IMR-90 (cell line): ENCODE measurements around the gene CACNA2D1. TPM values are rescaled to one million over a fixed set of nuclear protein-coding genes. Genes with fewer than 3 reads are reported as not detected.

Experiments
- ATAC-seq: fragments of 200-7000 bp; cut with Tn5 transposase; 2 replicates; pipeline ENCODE4 v1.9.1; 2020; ENCODE audit warnings: low read depth, mild to moderate bottlenecking, moderate library complexity
- BruUV-seq: library from RNA; stranded (reverse); fragments of 400-500 nt; replicated peaks from 2 replicates; lab custom pipeline; 2021; lab: Mats Ljungman, UMichigan
- CTCF ChIA-PET: fragments of 300-600 bp; formaldehyde crosslinking; extraction: SDS; loops from one replicate; lab custom pipeline; 2021; ENCODE audit warnings: antibody characterized with exemption; lab: Yijun Ruan, JAX
- POLR2A ChIA-PET: fragments of 300-600 bp; sonication (Branson Sonifier 250); formaldehyde crosslinking; loops from one replicate; lab custom pipeline; 2022; ENCODE audit warnings: antibody characterized with exemption; ENCODE audit not compliant: unreplicated experiment; lab: Charles Lee
- DNase-seq: peaks from one replicate; pipeline ENCODE4 v3.0.0; 2013
- H2AFZ ChIP-seq: replicated peaks from 2 replicates; pipeline ENCODE3; 2013; ENCODE audit warnings: low read length, mild to moderate bottlenecking; ENCODE audit not compliant: poor library complexity
- H2AK5ac ChIP-seq: 2 replicates; pipeline ENCODE4 v1.6.1; 2013; ENCODE audit warnings: low read depth, low read length, inconsistent platforms
- H2AK9ac ChIP-seq: replicated peaks from 2 replicates; pipeline ENCODE3; 2013; ENCODE audit warnings: mild to moderate bottlenecking, low read depth, low read length, moderate library complexity; ENCODE audit not compliant: poor library complexity
- H2BK120ac ChIP-seq: 2 replicates; pipeline ENCODE4 v1.6.1; 2013; ENCODE audit warnings: low read depth, low read length, inconsistent platforms
- H2BK15ac ChIP-seq: 3 replicates; pipeline ENCODE4 v1.6.1; 2013; ENCODE audit warnings: low read depth, low read length, inconsistent platforms
- H2BK20ac ChIP-seq: 2 replicates; pipeline ENCODE4 v1.6.1; 2013; ENCODE audit warnings: low read depth, mild to moderate bottlenecking, inconsistent platforms, low read length, moderate library complexity
- H2BK5ac ChIP-seq: 2 replicates; pipeline ENCODE4 v1.6.1; 2013; ENCODE audit warnings: mild to moderate bottlenecking, low read depth, low read length, inconsistent platforms; ENCODE audit not compliant: poor library complexity, severe bottlenecking
- H3K14ac ChIP-seq: replicated peaks from 2 replicates; pipeline ENCODE4 v1.6.1; 2013; ENCODE audit warnings: low read depth, low read length, inconsistent platforms
- H3K18ac ChIP-seq: 2 replicates; pipeline ENCODE4 v1.6.1; 2013; ENCODE audit warnings: low read depth, low read length, control low read depth
- H3K23ac ChIP-seq: 2 replicates; pipeline ENCODE4 v1.6.1; 2013; ENCODE audit warnings: low read depth, low read length, inconsistent platforms
- H3K27ac ChIP-seq: 2 replicates; pipeline ENCODE4 v1.5.1; 2013; ENCODE audit warnings: mild to moderate bottlenecking, control low read depth, low read length; ENCODE audit not compliant: insufficient read depth
- H3K27me3 ChIP-seq: 2 replicates; pipeline ENCODE4 v1.6.1; 2013; ENCODE audit warnings: low read length; ENCODE audit not compliant: control insufficient read depth, insufficient read depth
- H3K36me3 ChIP-seq: 2 replicates; pipeline ENCODE4 v1.6.1; 2013; ENCODE audit warnings: low read length, mixed read lengths; ENCODE audit not compliant: control insufficient read depth, insufficient read depth
- H3K4ac ChIP-seq: 2 replicates; pipeline ENCODE4 v1.6.1; 2013; ENCODE audit warnings: low read depth, low read length, inconsistent platforms
- H3K4me1 ChIP-seq: 2 replicates; pipeline ENCODE4 v1.6.1; 2013; ENCODE audit warnings: low read length, mixed read lengths; ENCODE audit not compliant: control insufficient read depth, insufficient read depth
- H3K4me2 ChIP-seq: 2 replicates; pipeline ENCODE4 v1.6.1; 2013; ENCODE audit warnings: low read depth, mild to moderate bottlenecking, control low read depth, low read length, moderate library complexity
- H3K4me3 ChIP-seq: 2 replicates; pipeline ENCODE4 v1.5.1; 2013; ENCODE audit warnings: low read depth, mild to moderate bottlenecking, control low read depth, low read length, moderate library complexity; ENCODE audit not compliant: insufficient read depth
- H3K56ac ChIP-seq: 2 replicates; pipeline ENCODE4 v1.6.1; 2013; ENCODE audit warnings: low read length, inconsistent platforms; ENCODE audit not compliant: insufficient read depth; ENCODE audit errors: extremely low read depth
- H3K79me1 ChIP-seq, 2 experiments: 2 replicates each; pipeline ENCODE4 v1.6.1; 2013; ENCODE audit warnings: low read length in 2 of 2, inconsistent platforms in 1 of 2, low read depth in 1 of 2
- H3K9ac ChIP-seq: 2 replicates; pipeline ENCODE4 v1.6.1; 2013; ENCODE audit warnings: low read depth, low read length, control low read depth
- H3K9me1 ChIP-seq: 2 replicates; pipeline ENCODE4 v1.6.1; 2013; ENCODE audit warnings: low read length, inconsistent platforms; ENCODE audit not compliant: insufficient read depth
- H3K9me3 ChIP-seq: 2 replicates; pipeline ENCODE4 v1.6.1; 2013; ENCODE audit warnings: low read length; ENCODE audit not compliant: control insufficient read depth, insufficient read depth
- H4K20me1 ChIP-seq: 2 replicates; pipeline ENCODE4 v1.6.1; 2013; ENCODE audit warnings: low read length, inconsistent platforms; ENCODE audit not compliant: insufficient read depth
- H4K5ac ChIP-seq: 2 replicates; pipeline ENCODE4 v1.6.1; 2013; ENCODE audit warnings: mild to moderate bottlenecking, low read depth, low read length, control low read depth
- H4K8ac ChIP-seq, 2 experiments: 2 replicates each; pipeline ENCODE4 v1.6.1; 2013; ENCODE audit warnings: low read depth in 2 of 2, low read length in 2 of 2, control low read depth in 1 of 2, inconsistent platforms in 1 of 2
- H4K91ac ChIP-seq: 2 replicates; pipeline ENCODE4 v1.6.1; 2013; ENCODE audit warnings: low read depth, low read length, inconsistent platforms; ENCODE audit not compliant: insufficient read depth
- BHLHE40 ChIP-seq: fragments of 150-350 bp; IDR thresholded peaks from 2 replicates; pipeline ENCODE4 v1.6.1; 2016; ENCODE audit warnings: mild to moderate bottlenecking, low read depth, low read length
- CHD1 ChIP-seq: IDR thresholded peaks from 2 replicates; pipeline ENCODE4 v1.6.1; 2012; ENCODE audit warnings: low read depth, low read length, improper control_type of control experiment
- FOS ChIP-seq: fragments of 150-350 bp; IDR thresholded peaks from 2 replicates; pipeline ENCODE4 v1.6.1; 2016; ENCODE audit warnings: low read depth, low read length
- MAZ ChIP-seq: IDR thresholded peaks from 2 replicates; pipeline ENCODE4 v1.6.1; 2012; ENCODE audit warnings: low read depth, mild to moderate bottlenecking, low read length, improper control_type of control experiment, moderate library complexity, borderline replicate concordance
- POLR2A ChIP-seq: IDR thresholded peaks from 2 replicates; pipeline ENCODE4 v1.6.1; 2012; ENCODE audit warnings: mild to moderate bottlenecking, low read depth, low read length
- RAD21 ChIP-seq: IDR thresholded peaks from 2 replicates; pipeline ENCODE4 v1.6.1; 2012; ENCODE audit warnings: low read length, improper control_type of control experiment
- SMC3 ChIP-seq: fragments of 150-350 bp; IDR thresholded peaks from 2 replicates; pipeline ENCODE4 v1.6.1; 2016; ENCODE audit warnings: low read depth, mild to moderate bottlenecking, antibody characterized with exemption, low read length, moderate library complexity
- WGBS, 2 experiments: methylation state at CpG; one replicate each; pipeline versions ENCODE4 v1.1.5 to v1.1.7; 2013; ENCODE audit warnings: missing lambda C conversion rate in 2 of 2; ENCODE audit not compliant: insufficient read length in 1 of 2; ENCODE audit errors: extremely low coverage in 2 of 2; 5-methylcytosine and 5-hydroxymethylcytosine counted together
- dilution Hi-C: fragments of 300-500 bp; cut with HindIII; formaldehyde crosslinking; loops from one replicate; pipeline ENCODE4 v1.14.3; 2018; ENCODE audit warnings: low sequenced_read_pairs; ENCODE audit not compliant: unreplicated experiment
- in situ Hi-C: fragments of 300-500 bp; cut with MboI; formaldehyde crosslinking; loops from 3 replicates; pipeline ENCODE4 v1.14.3; 2019; ENCODE audit warnings: low sequenced_read_pairs, inconsistent platforms, mixed read lengths
- intact Hi-C: fragments of 100-400 bp; cut with micrococcal nuclease; formaldehyde crosslinking; loops from 2 replicates; pipeline ENCODE4 v1.10.0; 2022
- polyA plus RNA-seq, 3 experiments: library from polyadenylated mRNA; depleted of rRNA; stranded (reverse); fragments of >200 nt; gene quantifications; 2 replicates each; pipeline ENCODE4 v1.2.3, GENCODE V29; 2012; ENCODE audit warnings: low replicate concordance in 1 of 3
- total RNA-seq: library from RNA; depleted of rRNA; stranded (reverse); fragments of >200 nt; gene quantifications from 2 replicates; pipeline ENCODE4 v1.2.3, GENCODE V29; 2012
- TF ChIP-seq, protein P1 (sequence below): fragments of 150-350 bp; IDR thresholded peaks from 2 replicates; pipeline ENCODE4 v1.6.1; 2017; ENCODE audit warnings: mild to moderate bottlenecking, antibody characterized with exemption, low read length, low read depth

The CACNA2D1 gene
- total and polyA plus RNA-seq, 2 of the 4 experiments (the other 2 are of a cell fraction), result 5.8 to 21.9 TPM

DNA sequence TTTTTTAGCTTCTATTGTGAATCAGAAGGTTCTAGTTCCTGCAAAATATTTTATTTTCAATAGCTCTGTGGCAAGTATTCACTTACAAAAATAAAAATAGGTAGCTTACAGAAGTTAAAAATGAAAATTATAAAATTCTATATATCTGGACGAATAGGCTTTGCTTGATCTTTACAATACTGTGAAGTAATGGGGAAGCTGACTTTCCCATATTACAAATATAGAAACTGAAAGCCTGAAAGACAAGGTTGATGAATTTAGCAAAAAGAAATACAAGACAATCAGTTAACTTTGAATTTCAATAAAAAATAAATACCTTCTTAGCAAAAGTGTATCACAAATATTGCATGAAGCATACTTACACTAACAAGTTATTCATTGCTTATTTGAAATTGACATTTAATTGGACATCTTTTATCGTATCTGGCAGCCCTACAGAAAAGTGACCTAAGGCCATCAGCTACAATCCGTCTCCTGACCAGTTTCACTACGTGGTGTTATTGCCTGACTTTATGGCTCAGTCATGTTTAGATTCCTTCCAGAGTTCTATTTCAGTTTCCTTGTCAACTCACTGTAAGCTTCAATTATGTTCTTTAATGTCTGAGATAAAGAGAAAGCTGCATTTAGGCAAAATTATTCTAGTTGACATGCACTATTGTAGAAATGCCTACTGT is 363.2 kb downstream of the CACNA2D1 start:
- CTCF ChIA-PET, result interaction anchor here (0.7 kb wide), 1 partner anchor 26 kb away, joined by 3 read pairs; no protein-coding TSS in a partner anchor
- H4K5ac ChIP-seq, result no peak overlapping the region
- no peak overlapping the region for H3K18ac ChIP-seq
- no peak overlapping the region for H3K23ac ChIP-seq
- H3K36me3 ChIP-seq, result peaks cover 4% of the 10 kb centered on the region; the same call in 1 of the 2 replicates
- H3K4ac ChIP-seq, result no peak overlapping the region
- intact Hi-C loops, result no loop called here
- no CpG with 5 or more reads among the region's 4 CpGs for WGBS, 2 experiments
- no peak overlapping the region for H2BK15ac ChIP-seq
- H3K4me2 ChIP-seq, result no peak overlapping the region
- H2BK20ac ChIP-seq, result no peak overlapping the region
- no peaks in the 10 kb centered on the region for H3K9me1 ChIP-seq
- no peak overlapping the region for H3K56ac ChIP-seq
- DNase-seq, result peak; percentile 8
- POLR2A ChIA-PET, result interaction anchor here (0.6 kb wide), 1 partner anchor 12 kb away, joined by 4 read pairs; no protein-coding TSS in a partner anchor
- no peak overlapping the region for H4K91ac ChIP-seq
- no peak overlapping the region for H3K9ac ChIP-seq
- BruUV-seq, result no TSS peak
- no peak overlapping the region for H3K4me3 ChIP-seq
- no peaks in the 10 kb centered on the region for H3K9me3 ChIP-seq
- H3K27ac ChIP-seq, result no peak overlapping the region
- no peak overlapping the region for H2AK5ac ChIP-seq
- H2BK5ac ChIP-seq, result no peak overlapping the region
- dilution Hi-C loops, result no loop called here
- in situ Hi-C loops, result no loop called here
- no peaks in the 10 kb centered on the region for H3K27me3 ChIP-seq
- ATAC-seq, result no peak
- no peaks in the 10 kb centered on the region for H3K79me1 ChIP-seq
- H2AFZ ChIP-seq, result no peak overlapping the region
- H4K8ac ChIP-seq, result no peak overlapping the region
- TF ChIP-seq CHD1 (no peak), RAD21 (no peak), POLR2A (no peak), MAZ (no peak), SMC3 (no peak), FOS (no peak), BHLHE40 (no peak)
- TF ChIP-seq, protein P1, sequence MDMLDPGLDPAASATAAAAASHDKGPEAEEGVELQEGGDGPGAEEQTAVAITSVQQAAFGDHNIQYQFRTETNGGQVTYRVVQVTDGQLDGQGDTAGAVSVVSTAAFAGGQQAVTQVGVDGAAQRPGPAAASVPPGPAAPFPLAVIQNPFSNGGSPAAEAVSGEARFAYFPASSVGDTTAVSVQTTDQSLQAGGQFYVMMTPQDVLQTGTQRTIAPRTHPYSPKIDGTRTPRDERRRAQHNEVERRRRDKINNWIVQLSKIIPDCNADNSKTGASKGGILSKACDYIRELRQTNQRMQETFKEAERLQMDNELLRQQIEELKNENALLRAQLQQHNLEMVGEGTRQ, result no peak
- no peaks in the 10 kb centered on the region for H4K20me1 ChIP-seq
- H3K4me1 ChIP-seq, result no peaks in the 10 kb centered on the region
- H2AK9ac ChIP-seq, result no peak overlapping the region
- H2BK120ac ChIP-seq, result no peak overlapping the region
- no peak overlapping the region for H3K14ac ChIP-seq
